Ishikawa (cell line): ENCODE measurements around the gene LPP.

Experiments
- CEBPB ChIP-seq: IDR thresholded peaks from 2 replicates; pipeline ENCODE4 v1.6.1; 2012
- CREB1 ChIP-seq: IDR thresholded peaks from 2 replicates; pipeline ENCODE4 v1.6.1; 2012; ENCODE audit warnings: low read depth
- EGR1 ChIP-seq: IDR thresholded peaks from 2 replicates; pipeline ENCODE4 v1.6.1; 2012
- EP300 ChIP-seq: IDR thresholded peaks from 2 replicates; pipeline ENCODE4 v1.6.1; 2012; ENCODE audit warnings: borderline replicate concordance
- FOXM1 ChIP-seq: IDR thresholded peaks from 2 replicates; pipeline ENCODE4 v1.6.1; 2012; ENCODE audit warnings: low read depth, borderline replicate concordance
- MAX ChIP-seq: IDR thresholded peaks from 2 replicates; pipeline ENCODE4 v1.6.1; 2012
- NFIC ChIP-seq: IDR thresholded peaks from 2 replicates; pipeline ENCODE4 v1.6.1; 2012
- RAD21 ChIP-seq: IDR thresholded peaks from 2 replicates; pipeline ENCODE4 v1.6.1; 2012; ENCODE audit warnings: low read depth
- REST ChIP-seq: IDR thresholded peaks from 2 replicates; pipeline ENCODE4 v1.6.1; 2012; ENCODE audit warnings: low read depth, mild to moderate bottlenecking
- TAF1 ChIP-seq: IDR thresholded peaks from 2 replicates; pipeline ENCODE4 v1.6.1; 2012; ENCODE audit warnings: low read depth, mild to moderate bottlenecking
- TCF12 ChIP-seq: IDR thresholded peaks from 2 replicates; pipeline ENCODE4 v1.6.1; 2012; ENCODE audit warnings: low read depth
- TEAD4 ChIP-seq: IDR thresholded peaks from 2 replicates; pipeline ENCODE4 v1.6.1; 2012
- USF1 ChIP-seq: IDR thresholded peaks from 2 replicates; pipeline ENCODE4 v1.6.1; 2012
- YY1 ChIP-seq: IDR thresholded peaks from 2 replicates; pipeline ENCODE4 v1.6.1; 2012; ENCODE audit warnings: low read depth
- ZBTB7A ChIP-seq: IDR thresholded peaks from 2 replicates; pipeline ENCODE4 v1.6.1; 2012; ENCODE audit warnings: low read depth

The LPP gene

GRCh38 chr3:188209740-188210139 lies 55.8 kb downstream of the LPP start:
- TF ChIP-seq CREB1, result no peak
- TF ChIP-seq TAF1, result no peak
- TF ChIP-seq REST, result no peak
- no peak for TF ChIP-seq TEAD4
- no peak for TF ChIP-seq FOXM1
- no peak for TF ChIP-seq EP300
- TF ChIP-seq CEBPB, result no peak
- no peak for TF ChIP-seq NFIC

- TF ChIP-seq NFIC (no peak), CREB1 (no peak)
Observed at GRCh38 chr3:188211476-188211875, 57.5 kb downstream of the LPP start.

- no peak for TF ChIP-seq ZBTB7A
- no peak for TF ChIP-seq TEAD4
- TF ChIP-seq CREB1, result no peak
- TF ChIP-seq EGR1, result no peak
- no peak for TF ChIP-seq USF1
- no peak for TF ChIP-seq YY1
- no peak for TF ChIP-seq EP300
- TF ChIP-seq NFIC, result no peak
- no peak for TF ChIP-seq CEBPB
- TF ChIP-seq RAD21, result no peak
- no peak for TF ChIP-seq FOXM1
- TF ChIP-seq TCF12, result no peak
- no peak for TF ChIP-seq REST
- TF ChIP-seq TAF1, result no peak
- TF ChIP-seq MAX, result no peak
Observed at GRCh38 chr3:188212308-188212969, 58.5 kb downstream of the LPP start.

GRCh38 chr3:188214442-188214841 lies 60.5 kb downstream of the LPP start:
- TF ChIP-seq CREB1, result no peak
- no peak for TF ChIP-seq EGR1
- TF ChIP-seq MAX, result no peak
- TF ChIP-seq USF1, result no peak
- TF ChIP-seq YY1, result no peak
- TF ChIP-seq CEBPB, result no peak
- TF ChIP-seq EP300, result no peak
- TF ChIP-seq TAF1, result no peak
- TF ChIP-seq TEAD4, result no peak

- no peak for TF ChIP-seq RAD21
- TF ChIP-seq CREB1, result no peak
- TF ChIP-seq CEBPB, result no peak
- no peak for TF ChIP-seq YY1
- TF ChIP-seq EP300, result no peak
- no peak for TF ChIP-seq MAX
- no peak for TF ChIP-seq TCF12
- TF ChIP-seq REST, result no peak
- TF ChIP-seq FOXM1, result no peak
- no peak for TF ChIP-seq TAF1
- TF ChIP-seq TEAD4, result no peak
Observed at GRCh38 chr3:188215129-188215528, 61.2 kb downstream of the LPP start.
